ENCODE measurements around the gene TBL3. TPM values are rescaled to one million over a fixed set of nuclear protein-coding genes. Genes with fewer than 3 reads are reported as not detected.
A peak's percentile ranks its signal among the peaks of the same experiment; 100 is the strongest.
"Not testable (repeated sequence)": the region's sequence is repeated elsewhere in the genome, so short reads cannot be mapped to it uniquely, and the experiment has no call there.

Gene TBL3
- total RNA-seq, 2 experiments from 2014 or later, result 36.5 to 38.0 TPM

DNA sequence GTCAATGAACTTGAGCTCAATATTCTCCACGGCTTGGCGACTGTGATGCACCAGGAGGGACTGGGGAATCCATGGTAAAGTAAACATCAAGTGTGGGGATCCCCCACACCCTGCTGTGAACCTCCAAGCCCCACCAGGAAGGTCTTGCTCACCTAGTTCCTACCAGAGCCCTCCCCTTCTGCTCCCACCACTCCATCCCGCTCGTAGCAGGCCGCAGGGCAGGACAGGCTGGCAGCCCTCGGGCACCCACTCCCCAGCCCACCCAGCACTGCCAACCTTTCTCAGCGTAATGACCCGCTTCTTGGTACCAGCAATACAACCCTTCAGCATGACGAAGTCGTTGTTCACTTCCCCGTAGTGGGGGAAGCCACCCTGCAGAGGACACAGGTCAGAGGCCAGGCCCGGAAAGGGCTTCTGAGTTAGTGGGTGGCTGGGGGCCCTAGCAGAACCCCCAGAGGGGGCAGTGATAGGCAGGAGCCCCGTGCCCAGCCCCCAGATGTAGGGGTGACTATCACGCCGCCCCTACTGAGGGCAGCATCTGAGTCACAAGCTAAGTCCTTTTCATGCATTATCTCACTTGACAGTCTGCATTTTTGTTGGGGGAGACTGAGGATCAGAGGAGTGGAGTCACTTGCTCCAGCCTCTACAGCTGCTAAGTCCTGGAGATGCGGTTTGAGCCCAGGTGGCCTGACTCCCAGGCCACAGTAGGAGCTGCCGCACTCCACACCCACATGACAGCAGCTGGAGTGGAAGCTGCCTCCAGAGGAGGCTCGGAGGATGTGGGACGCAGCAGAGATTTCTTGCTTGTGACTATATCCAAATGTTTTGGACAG is 26.1 kb upstream of the TBL3 start:
- Mint-ChIP-seq H3K27ac (no peak overlapping the region), H3K36me3 (ENCODE audit: low read depth) (no peaks in the 10 kb centered on the region), H3K27me3 (ENCODE audit: low read depth) (no peaks in the 10 kb centered on the region), H3K4me1 (ENCODE audit: low read depth) (peaks cover 26% of the 10 kb centered on the region), H3K4me3 (no peak overlapping the region), H3K9me3 (no peaks in the 10 kb centered on the region)
- CTCF ChIA-PET, result interaction anchor here (0.6 kb wide), 1 partner anchor 18 kb away, joined by 6 read pairs; no protein-coding TSS in a partner anchor
- intact Hi-C loops (cut with micrococcal nuclease), result no loop called here
- no peak for DNase-seq

DNA sequence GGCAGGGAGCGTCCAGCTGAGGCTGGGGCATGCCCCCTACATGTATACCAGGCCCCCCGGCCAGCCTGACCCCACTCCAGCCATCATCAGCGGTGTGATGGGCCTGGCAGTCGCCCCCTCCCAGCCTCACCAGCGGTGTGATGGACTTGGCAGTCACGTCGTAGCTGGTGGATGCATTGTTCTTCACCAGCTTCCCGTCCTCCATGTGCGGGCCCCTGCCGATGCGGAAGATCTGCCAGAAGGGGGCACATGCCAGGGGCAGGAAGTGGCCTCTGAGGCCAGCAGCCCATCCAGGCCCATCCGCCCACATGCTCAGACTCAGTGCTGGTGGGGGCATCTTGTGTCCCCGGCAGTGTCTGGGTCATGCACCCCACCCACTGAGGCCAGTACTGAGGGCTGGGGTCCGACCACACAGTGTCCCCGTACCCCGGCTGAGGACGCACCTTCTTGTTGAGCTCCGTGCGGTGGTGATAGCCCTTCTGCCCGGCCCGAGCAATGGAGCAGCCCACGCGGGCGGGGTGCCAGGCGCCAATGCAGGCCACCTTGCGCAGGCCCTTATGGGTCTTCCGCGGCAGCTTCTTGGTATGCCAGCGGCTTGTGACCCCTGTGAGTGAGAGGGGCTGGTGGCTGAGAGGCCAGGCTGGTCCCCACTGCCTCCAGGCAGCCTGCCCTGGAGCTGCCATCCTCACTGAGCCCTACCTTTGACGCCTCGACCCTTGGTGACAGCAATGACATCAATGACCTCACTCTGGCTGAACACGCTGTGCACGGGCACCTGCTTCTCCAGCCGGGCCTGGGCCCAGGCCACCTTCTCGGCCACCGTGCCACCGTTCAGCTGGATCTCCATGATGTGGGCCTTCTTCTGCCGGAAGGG is 25.1 kb upstream of the TBL3 start:
- H3K9me3 Mint-ChIP-seq, result no peaks in the 10 kb centered on the region
- no peak for DNase-seq
- no peak overlapping the region for H3K27ac Mint-ChIP-seq
- intact Hi-C loops (cut with micrococcal nuclease), result no loop called here
- CTCF ChIA-PET, result interaction anchor here (1.2 kb wide), 1 partner anchor 14 kb away, joined by 3 read pairs; no protein-coding TSS in a partner anchor
- H3K27me3 Mint-ChIP-seq (ENCODE audit: low read depth), result no peaks in the 10 kb centered on the region
- peaks cover 22% of the 10 kb centered on the region for H3K4me1 Mint-ChIP-seq (ENCODE audit: low read depth)
- no peak overlapping the region for H3K4me3 Mint-ChIP-seq
- no peaks in the 10 kb centered on the region for H3K36me3 Mint-ChIP-seq (ENCODE audit: low read depth)

DNA sequence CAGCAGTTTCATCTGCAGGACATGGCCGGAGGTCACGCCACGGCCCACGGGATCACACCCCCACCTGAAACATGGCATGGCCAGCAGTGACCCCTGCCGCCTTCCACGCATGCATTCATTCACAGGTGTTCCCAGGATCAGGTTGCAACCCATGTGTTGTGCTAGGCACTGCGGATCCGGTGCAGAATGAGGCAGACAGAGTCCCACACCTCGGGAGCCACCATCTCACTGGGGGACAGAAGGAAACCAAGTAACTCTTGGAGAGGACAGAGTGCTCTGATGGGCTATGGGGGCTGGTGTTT is 24.5 kb upstream of the TBL3 start:
- DNase-seq, result no peak
- CTCF ChIA-PET, result interaction anchor here (1.2 kb wide), 1 partner anchor 13 kb away, joined by 3 read pairs; no protein-coding TSS in a partner anchor
- intact Hi-C loops (cut with micrococcal nuclease), result no loop called here
- Mint-ChIP-seq H3K9me3 (no peaks in the 10 kb centered on the region), H3K27ac (no peak overlapping the region), H3K4me1 (ENCODE audit: low read depth) (peaks cover 16% of the 10 kb centered on the region), H3K4me3 (no peak overlapping the region), H3K36me3 (ENCODE audit: low read depth) (no peaks in the 10 kb centered on the region), H3K27me3 (ENCODE audit: low read depth) (no peaks in the 10 kb centered on the region)

DNA sequence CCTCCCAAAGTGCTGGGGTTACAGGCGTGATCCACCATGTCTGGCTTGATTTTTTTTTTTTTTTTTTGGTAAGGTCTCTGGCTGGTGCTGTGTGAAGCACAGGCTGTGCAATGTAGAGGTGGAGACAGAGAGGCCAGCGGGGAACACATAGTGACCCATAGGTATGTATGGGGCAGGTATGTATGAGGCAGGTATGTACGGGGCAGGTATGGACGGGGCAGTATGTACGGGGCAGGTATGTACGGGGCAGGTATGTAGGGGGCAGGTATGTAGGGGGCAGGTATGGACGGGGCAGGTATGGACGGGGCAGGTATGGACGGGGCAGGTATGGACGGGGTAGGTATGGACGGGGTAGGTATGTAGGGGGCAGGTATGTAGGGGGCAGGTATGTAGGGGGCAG is 22.3 kb upstream of the TBL3 start:
- Mint-ChIP-seq H3K27me3 (ENCODE audit: low read depth) (no peaks in the 10 kb centered on the region), H3K4me3 (no peak overlapping the region), H3K4me1 (ENCODE audit: low read depth) (peaks cover 3% of the 10 kb centered on the region), H3K9me3 (no peaks in the 10 kb centered on the region), H3K36me3 (ENCODE audit: low read depth) (no peaks in the 10 kb centered on the region), H3K27ac (no peak overlapping the region)
- intact Hi-C loops (cut with micrococcal nuclease), result no loop called here
- no peak for DNase-seq
- CTCF ChIA-PET, result no interaction called here

DNA sequence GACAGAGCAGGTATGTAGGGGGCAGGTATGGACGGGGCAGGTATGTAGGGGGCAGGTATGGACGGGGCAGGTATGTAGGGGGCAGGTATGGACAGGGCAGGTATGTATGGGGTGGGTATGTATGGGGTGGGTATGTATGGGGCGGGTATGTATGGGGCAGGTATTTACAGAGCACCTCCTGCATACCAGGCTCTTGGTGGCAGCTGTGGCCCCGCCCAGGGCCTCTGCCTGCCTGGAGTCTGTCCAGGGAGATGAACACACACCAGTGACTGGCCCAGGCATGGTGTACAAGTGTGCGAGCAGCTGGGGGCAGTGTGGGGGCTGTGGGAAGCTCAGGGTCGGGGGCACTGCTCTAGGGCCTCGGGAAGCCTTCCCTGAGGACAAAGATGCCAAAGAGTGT is 21.8 kb upstream of the TBL3 start:
- Mint-ChIP-seq H3K9me3 (no peaks in the 10 kb centered on the region), H3K36me3 (ENCODE audit: low read depth) (no peaks in the 10 kb centered on the region), H3K27me3 (ENCODE audit: low read depth) (no peaks in the 10 kb centered on the region), H3K4me1 (ENCODE audit: low read depth) (peaks cover 2% of the 10 kb centered on the region), H3K27ac (no peak overlapping the region), H3K4me3 (no peak overlapping the region)
- CTCF ChIA-PET, result no interaction called here
- DNase-seq, result no peak
- intact Hi-C loops (cut with micrococcal nuclease), result no loop called here

DNA sequence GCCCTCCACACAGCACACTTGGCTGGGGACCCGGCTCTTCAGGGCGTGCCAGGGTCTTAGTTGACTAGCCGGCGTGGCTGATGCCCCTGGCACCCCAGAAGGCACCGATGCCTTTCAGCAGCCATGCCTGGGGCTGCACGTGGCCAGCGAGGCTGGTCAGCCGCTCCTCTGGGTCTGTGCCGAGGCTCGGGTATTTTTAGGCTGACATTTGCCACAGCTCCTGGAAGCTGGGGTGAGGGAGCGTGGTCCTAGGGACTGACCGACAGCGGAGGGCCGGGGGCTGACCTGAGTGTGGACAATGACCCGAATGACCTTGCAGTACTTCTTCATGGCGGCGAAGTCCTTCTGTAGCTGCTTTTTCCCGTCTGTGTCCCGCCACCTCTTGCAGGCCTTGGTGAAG is 21.3 kb upstream of the TBL3 start:
- Mint-ChIP-seq H3K4me3 (no peak overlapping the region), H3K27ac (no peak overlapping the region), H3K4me1 (ENCODE audit: low read depth) (peaks cover 2% of the 10 kb centered on the region), H3K27me3 (ENCODE audit: low read depth) (no peaks in the 10 kb centered on the region), H3K9me3 (no peaks in the 10 kb centered on the region), H3K36me3 (ENCODE audit: low read depth) (no peaks in the 10 kb centered on the region)
- CTCF ChIA-PET, result no interaction called here
- no peak for DNase-seq
- intact Hi-C loops (cut with micrococcal nuclease), result no loop called here

DNA sequence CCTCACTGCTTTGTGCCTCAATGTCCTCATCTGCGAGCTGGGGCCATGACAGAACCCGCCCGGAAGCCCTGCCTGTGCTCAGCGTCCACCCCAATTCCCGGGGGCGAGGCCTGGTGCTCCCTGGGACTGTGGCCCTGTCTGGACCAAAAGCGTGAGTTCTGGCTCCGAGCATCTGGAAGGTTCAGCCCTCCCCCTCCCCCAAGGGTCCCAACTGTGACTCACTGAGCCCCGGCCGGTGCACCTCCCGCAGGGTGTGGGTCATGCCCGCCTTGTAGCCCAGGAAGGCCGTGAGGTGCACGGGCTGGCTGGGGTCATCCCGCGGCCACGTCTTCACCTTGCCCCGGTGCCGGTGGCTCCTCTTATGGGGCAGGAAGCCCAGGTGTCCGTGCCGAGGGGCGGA is 18.1 kb upstream of the TBL3 start:
- CTCF ChIA-PET, result interaction anchor here (0.8 kb wide), 1 partner anchor 10 kb away, joined by 4 read pairs; the partner anchor contains the start of gene MSRB1

DNA sequence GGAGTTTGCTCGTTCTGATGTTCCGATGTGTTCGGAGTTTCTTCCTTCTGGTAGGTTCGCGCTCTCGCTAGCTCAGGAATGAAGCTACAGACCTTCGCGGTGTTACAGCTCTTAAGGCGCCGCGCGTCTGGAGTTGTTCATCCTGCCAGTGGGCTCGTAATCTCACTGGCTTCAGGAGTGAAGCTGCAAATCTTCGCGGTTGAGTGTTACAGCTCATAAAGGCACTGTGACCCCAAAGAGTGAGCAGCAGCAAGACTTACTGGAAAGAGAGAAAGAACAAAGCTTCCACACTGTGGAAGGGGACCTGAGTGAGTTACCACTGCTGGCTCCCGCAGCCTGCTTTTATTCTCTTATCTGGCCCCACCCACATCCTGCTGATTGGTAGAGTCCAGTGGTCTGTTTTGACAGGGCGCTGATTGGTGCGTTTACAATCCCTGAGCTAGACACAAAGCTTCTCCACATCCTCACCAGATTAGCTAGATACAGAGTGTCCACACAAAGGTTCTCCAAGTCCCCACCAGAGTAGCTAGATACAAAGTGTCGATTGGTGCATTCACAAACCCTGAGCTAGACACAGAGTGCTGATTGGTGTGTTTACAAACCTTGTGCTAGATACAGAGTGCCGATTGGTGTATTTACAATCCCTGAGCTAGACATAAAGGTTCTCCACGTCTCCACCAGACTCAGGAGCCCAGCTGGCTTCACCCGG is 14.3 kb upstream of the TBL3 start:
- H3K27me3 Mint-ChIP-seq (ENCODE audit: low read depth); DNase-seq; H3K4me3 Mint-ChIP-seq; H3K27ac Mint-ChIP-seq; intact Hi-C loops (cut with micrococcal nuclease); H3K9me3 Mint-ChIP-seq: not testable (repeated sequence)
- CTCF ChIA-PET, result interaction anchor here (1.1 kb wide), 1 partner anchor 34 kb away, joined by 3 read pairs; no protein-coding TSS in a partner anchor
- peaks cover 22% of the 10 kb centered on the region for H3K4me1 Mint-ChIP-seq (ENCODE audit: low read depth)
- peaks cover 17% of the 10 kb centered on the region for H3K36me3 Mint-ChIP-seq (ENCODE audit: low read depth)

More for the DNA sequence above, 18.1 kb upstream of the TBL3 start:
- no peaks in the 10 kb centered on the region for H3K36me3 Mint-ChIP-seq (ENCODE audit: low read depth)
- no peak overlapping the region for H3K4me3 Mint-ChIP-seq
- no peak for DNase-seq
- H3K27ac Mint-ChIP-seq, result no peak overlapping the region
- H3K27me3 Mint-ChIP-seq (ENCODE audit: low read depth), result no peaks in the 10 kb centered on the region
- H3K4me1 Mint-ChIP-seq (ENCODE audit: low read depth), result no peaks in the 10 kb centered on the region
- intact Hi-C loops (cut with micrococcal nuclease), result no loop called here
- H3K9me3 Mint-ChIP-seq, result no peaks in the 10 kb centered on the region

DNA sequence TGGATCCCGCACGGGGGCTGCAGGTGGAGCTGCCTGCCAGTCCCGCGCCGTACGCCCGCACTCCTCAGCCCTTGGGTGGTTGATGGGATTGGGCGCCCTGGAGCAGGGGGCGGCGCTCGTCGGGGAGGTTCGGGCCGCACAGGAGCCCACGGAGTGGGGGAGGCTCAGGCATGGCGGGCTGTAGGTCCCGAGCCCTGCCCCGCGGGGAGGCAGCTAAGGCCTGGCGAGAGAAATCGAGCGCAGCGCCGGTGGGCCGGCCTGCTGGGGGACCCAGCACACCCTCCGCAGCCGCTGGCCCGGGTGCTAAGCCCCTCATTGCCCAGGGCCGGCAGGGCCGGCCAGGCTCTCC is 13.7 kb upstream of the TBL3 start:
- CTCF ChIA-PET, result interaction anchor here (1.1 kb wide), 1 partner anchor 34 kb away, joined by 3 read pairs; no protein-coding TSS in a partner anchor
- H3K9me3 Mint-ChIP-seq; H3K27me3 Mint-ChIP-seq (ENCODE audit: low read depth); intact Hi-C loops (cut with micrococcal nuclease); DNase-seq; H3K4me3 Mint-ChIP-seq; H3K27ac Mint-ChIP-seq: not testable (repeated sequence)
- H3K4me1 Mint-ChIP-seq (ENCODE audit: low read depth), result peaks cover 28% of the 10 kb centered on the region
- peaks cover 22% of the 10 kb centered on the region for H3K36me3 Mint-ChIP-seq (ENCODE audit: low read depth)

DNA sequence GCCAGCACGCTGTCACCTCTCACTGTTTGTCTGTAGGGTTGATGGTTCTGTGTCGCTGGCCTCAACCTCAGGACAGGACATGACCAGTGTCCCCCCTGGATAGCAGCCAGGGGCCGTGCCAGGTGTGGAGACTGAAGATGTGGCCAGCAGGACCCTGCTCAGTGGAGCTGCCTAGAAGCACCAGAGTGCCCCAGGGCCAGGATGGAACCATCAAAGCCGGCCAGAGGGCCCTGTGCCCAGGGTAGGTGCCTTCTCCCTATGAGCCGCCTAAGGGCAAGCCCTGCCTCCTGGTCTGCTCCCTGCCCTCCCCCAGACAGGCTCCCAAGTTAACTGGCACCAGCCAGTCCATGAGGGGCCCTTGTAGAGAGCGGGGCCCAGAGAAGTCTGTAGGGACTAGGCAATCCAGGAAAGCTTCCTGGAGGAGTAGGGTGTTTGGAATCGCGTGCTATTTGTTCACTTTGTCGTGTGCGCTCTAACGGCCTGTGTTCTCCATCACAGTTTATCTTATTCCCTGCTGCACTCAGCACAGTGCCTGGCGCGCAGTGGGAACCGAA is 13.1 kb upstream of the TBL3 start:
- H3K4me1 Mint-ChIP-seq (ENCODE audit: low read depth), result peaks cover 33% of the 10 kb centered on the region

DNA sequence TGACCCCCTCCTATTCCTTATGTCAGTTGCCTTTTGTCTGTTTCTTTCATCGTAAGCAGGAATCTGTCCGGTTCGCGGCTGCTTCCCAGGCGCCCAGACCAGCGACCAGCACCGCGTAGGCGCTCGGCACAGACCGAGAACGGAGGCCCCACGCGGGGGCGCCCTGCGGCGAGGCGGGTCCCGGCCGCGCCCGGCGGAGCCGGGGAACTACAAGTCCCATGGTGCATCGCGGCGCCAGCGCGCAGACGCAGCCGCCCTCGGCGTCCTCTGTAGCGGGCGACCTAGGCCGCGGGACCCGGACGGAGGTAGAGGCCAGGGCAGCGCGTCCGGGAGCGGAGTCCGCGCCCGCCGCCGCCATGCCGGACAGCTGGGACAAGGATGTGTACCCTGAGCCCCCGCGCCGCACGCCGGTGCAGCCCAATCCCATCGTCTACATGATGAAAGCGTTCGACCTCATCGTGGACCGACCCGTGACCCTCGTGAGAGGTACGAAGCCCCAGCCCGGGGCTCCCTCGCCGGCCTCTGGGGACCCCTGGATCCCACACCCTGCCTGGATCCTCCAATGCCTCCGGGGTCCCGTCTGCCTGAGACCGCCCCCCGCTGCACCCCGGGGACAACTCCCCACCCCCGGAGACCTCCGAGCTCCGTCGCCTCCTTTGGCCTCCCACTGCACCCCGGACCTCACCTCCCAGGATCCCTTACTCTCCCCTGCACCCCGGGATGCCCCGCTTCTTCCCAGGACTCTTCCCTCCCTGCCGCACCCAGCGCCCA is 12.4 kb upstream of the TBL3 start, which contains the start of gene NDUFB10:
TSS of gene NDUFB10 (plus strand) at position 270 of the 771 bp plus-strand sequence. CDS start at position 357, 87 bp downstream.
- Mint-ChIP-seq H3K9me3 (no peaks in the 10 kb centered on the region), H3K27me3 (ENCODE audit: low read depth) (no peaks in the 10 kb centered on the region), H3K4me1 (ENCODE audit: low read depth) (peaks cover 36% of the 10 kb centered on the region), H3K27ac (peak within 1 kb of the TSS; percentile 87), H3K4me3 (peak within 1 kb of the TSS; percentile 96), H3K36me3 (ENCODE audit: low read depth) (peaks cover 34% of the 10 kb centered on the region)
- DNase-seq, result peak; percentile 91
- CTCF ChIA-PET, result no interaction called here
- intact Hi-C loops (cut with micrococcal nuclease), result loop anchor here (1.0 kb wide), 2 partner anchors 12 to 16 kb away; partner anchors contain the start of gene MSRB1

More for the DNA sequence above, 13.1 kb upstream of the TBL3 start:
- DNase-seq, result no peak
- no peaks in the 10 kb centered on the region for H3K27me3 Mint-ChIP-seq (ENCODE audit: low read depth)
- H3K4me3 Mint-ChIP-seq, result peak overlapping the region; percentile 96
- intact Hi-C loops (cut with micrococcal nuclease), result loop anchor here (1.0 kb wide), 2 partner anchors 13 to 15 kb away; partner anchors contain the start of gene MSRB1
- H3K36me3 Mint-ChIP-seq (ENCODE audit: low read depth), result peaks cover 29% of the 10 kb centered on the region
- CTCF ChIA-PET, result interaction anchor here (0.6 kb wide), 1 partner anchor 636 kb away, joined by 3 read pairs; no protein-coding TSS in a partner anchor
- no peak overlapping the region for H3K27ac Mint-ChIP-seq
- H3K9me3 Mint-ChIP-seq, result no peaks in the 10 kb centered on the region
